HepG2 (cell line): Measurements from ENCODE around the gene GRHPR. TPM values are rescaled to one million over a fixed set of nuclear protein-coding genes. Genes with fewer than 3 reads are reported as not detected.

Experiments used
- ATM ChIP-seq: fragments of 450-650 bp; IDR thresholded peaks from 2 replicates; pipeline ENCODE4 v1.7.1; 2017; ENCODE audit warnings: mild to moderate bottlenecking, borderline replicate concordance
- FOSL2 ChIP-seq: sonication (generic); formaldehyde crosslinking; IDR thresholded peaks from 2 replicates; pipeline ENCODE4 v1.4.0; 2020; ENCODE audit warnings: missing genetic modification reagents
- GPN1 ChIP-seq: sonication (generic); formaldehyde crosslinking; IDR thresholded peaks from 2 replicates; pipeline ENCODE4 v1.5.1; 2020; ENCODE audit warnings: missing genetic modification reagents, borderline replicate concordance
- KAT7 ChIP-seq: IDR thresholded peaks from 2 replicates; pipeline ENCODE4 v1.6.1; 2018; ENCODE audit warnings: borderline replicate concordance, missing compliant biosample characterization
- KDM4B ChIP-seq: sonication (generic); formaldehyde crosslinking; IDR thresholded peaks from 2 replicates; pipeline ENCODE4 v1.4.0; 2020; ENCODE audit warnings: missing genetic modification reagents
- KDM5B ChIP-seq: sonication (generic); formaldehyde crosslinking; IDR thresholded peaks from 2 replicates; pipeline ENCODE4 v1.4.0; 2020; ENCODE audit warnings: missing genetic modification reagents, mild to moderate bottlenecking, borderline replicate concordance
- KLF6 ChIP-seq: IDR thresholded peaks from 2 replicates; pipeline ENCODE4 v1.8.0; 2016; ENCODE audit warnings: missing biosample characterization, missing genetic modification reagents
- MAF1 ChIP-seq: sonication (generic); formaldehyde crosslinking; IDR thresholded peaks from 2 replicates; pipeline ENCODE4 v1.5.0; 2020; ENCODE audit warnings: missing genetic modification reagents, borderline replicate concordance
- MEF2D ChIP-seq: sonication (generic); formaldehyde crosslinking; IDR thresholded peaks from 2 replicates; pipeline ENCODE4 v1.5.1; 2020; ENCODE audit warnings: mild to moderate bottlenecking, missing genetic modification reagents
- NCOA1 ChIP-seq: sonication (generic); formaldehyde crosslinking; IDR thresholded peaks from 2 replicates; pipeline ENCODE4 v1.9.0; 2021; ENCODE audit warnings: missing genetic modification reagents
- NFIC ChIP-seq: IDR thresholded peaks from 2 replicates; pipeline ENCODE4 v1.6.1; 2012; ENCODE audit warnings: mild to moderate bottlenecking, low read length, inconsistent platforms
- PAWR ChIP-seq: sonication (generic); formaldehyde crosslinking; IDR thresholded peaks from 2 replicates; pipeline ENCODE4 v1.4.0; 2020; ENCODE audit warnings: missing genetic modification reagents, mild to moderate bottlenecking, borderline replicate concordance
- RFX1 ChIP-seq: fragments of 450-650 bp; IDR thresholded peaks from 2 replicates; pipeline ENCODE4 v1.6.1; 2017
- SATB2 ChIP-seq: sonication (generic); formaldehyde crosslinking; IDR thresholded peaks from 2 replicates; pipeline ENCODE4 v1.5.0; 2020; ENCODE audit warnings: missing genetic modification reagents
- SMAD3 ChIP-seq: sonication (generic); formaldehyde crosslinking; IDR thresholded peaks from 2 replicates; pipeline ENCODE4 v1.4.0; 2020; ENCODE audit warnings: missing genetic modification reagents
- ZBTB1 ChIP-seq: sonication (generic); formaldehyde crosslinking; IDR thresholded peaks from 2 replicates; pipeline ENCODE4 v1.4.0; 2020; ENCODE audit warnings: missing genetic modification reagents, borderline replicate concordance
- ZNF557 ChIP-seq: sonication (generic); formaldehyde crosslinking; IDR thresholded peaks from 2 replicates; pipeline ENCODE4 v1.4.0; 2020; ENCODE audit warnings: missing genetic modification reagents
- ZNF850 ChIP-seq: sonication (generic); formaldehyde crosslinking; conservative IDR thresholded peaks from 2 replicates; pipeline ENCODE4 v1.9.0; 2021; ENCODE audit warnings: mild to moderate bottlenecking, missing genetic modification reagents
- ZNF879 ChIP-seq: sonication (generic); formaldehyde crosslinking; IDR thresholded peaks from 2 replicates; pipeline ENCODE4 v1.8.1; 2023; ENCODE audit warnings: missing genetic modification reagents
- polyA plus RNA-seq, 8 experiments: library from polyadenylated mRNA; depleted of rRNA in 3 of 8; stranded (reverse) in 7 of 8; unstranded in 1 of 8; fragments of >200 nt; fragmentation: Illumina TruSeq in 4 of 8; extraction: Trizol in 4 of 8; gene quantifications; 2 replicates each; pipeline versions ENCODE4 v1.2.1 to v1.2.3, GENCODE V29; 2011 to 2016; ENCODE audit warnings: low read depth in 4 of 8, missing spikeins in 1 of 8, mixed read lengths in 1 of 8; ENCODE audit not compliant: insufficient read depth in 1 of 8
- total RNA-seq, 5 experiments: library from RNA; depleted of rRNA; stranded (reverse); fragments of >200 nt; fragmentation: Illumina TruSeq; extraction: Trizol; gene quantifications; 2 replicates each; pipeline ENCODE4 v1.2.3, GENCODE V29; 2016; ENCODE audit warnings: low read depth in 1 of 5
- TF ChIP-seq, protein P1 (sequence below), 2 experiments: sonication (generic) in 1 of 2; formaldehyde crosslinking in 1 of 2; IDR thresholded peaks; 2 replicates each; pipeline versions ENCODE4 v1.5.1 to v1.6.1; 2011 to 2020; ENCODE audit warnings: borderline replicate concordance in 1 of 2, low read depth in 1 of 2, low read length in 1 of 2, mild to moderate bottlenecking in 1 of 2, missing genetic modification reagents in 1 of 2, moderate library complexity in 1 of 2
- TF ChIP-seq, protein P2 (sequence below): sonication (generic); formaldehyde crosslinking; IDR thresholded peaks from 2 replicates; pipeline ENCODE4 v1.4.0; 2020; ENCODE audit warnings: missing genetic modification reagents, mild to moderate bottlenecking, borderline replicate concordance
- TF ChIP-seq, protein P3 (sequence below): sonication (generic); formaldehyde crosslinking; IDR thresholded peaks from 2 replicates; pipeline ENCODE4 v1.4.0; 2020; ENCODE audit warnings: mild to moderate bottlenecking, missing genetic modification reagents
- TF ChIP-seq, protein P4 (sequence below): sonication (generic); formaldehyde crosslinking; IDR thresholded peaks from 2 replicates; pipeline ENCODE4 v1.4.0; 2020; ENCODE audit warnings: missing genetic modification reagents

Gene GRHPR
- total and polyA plus RNA-seq, 2 of the 13 experiments (the other 11 are each of a cell fraction or from before 2014, with no cell fraction given): 113 to 115 TPM

DNA sequence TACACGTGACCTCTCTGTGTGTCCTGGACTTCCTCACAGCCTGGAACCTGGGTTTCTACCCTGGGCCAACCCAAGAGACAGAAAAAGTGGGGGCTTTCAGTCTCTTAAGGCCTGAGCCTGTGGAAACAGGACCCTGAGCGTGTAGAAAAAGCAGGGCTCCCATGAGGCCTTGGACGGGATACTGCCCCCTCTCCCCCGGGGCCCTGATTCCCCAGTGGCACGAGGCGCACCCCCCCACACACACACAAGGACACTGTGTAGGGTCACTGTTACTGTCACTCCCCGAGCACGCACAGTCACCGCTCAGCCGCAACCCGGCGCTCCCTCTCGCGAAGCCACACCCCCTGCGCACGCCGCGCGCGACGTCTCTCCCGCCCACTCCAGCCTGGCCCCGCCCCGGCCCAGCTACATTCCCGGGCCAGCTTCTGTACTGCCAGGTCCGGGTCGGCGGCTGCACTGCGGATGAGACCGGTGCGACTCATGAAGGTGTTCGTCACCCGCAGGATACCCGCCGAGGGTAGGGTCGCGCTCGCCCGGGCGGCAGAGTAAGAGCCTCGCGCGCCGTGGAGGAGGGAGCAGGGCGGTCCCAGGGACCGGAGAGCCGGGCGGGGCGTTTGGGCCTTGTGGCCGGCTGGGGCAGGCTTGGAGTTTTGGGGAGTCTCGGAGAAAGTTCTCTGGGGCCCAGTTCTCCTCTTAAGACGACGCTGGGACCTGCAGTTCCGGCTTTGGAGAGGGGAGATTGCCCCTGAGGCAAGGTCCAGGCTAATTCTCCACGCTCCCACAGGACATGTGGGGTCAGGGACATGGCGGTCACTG lies at the start of gene GRHPR (continued):
- TF ChIP-seq, protein P1, sequence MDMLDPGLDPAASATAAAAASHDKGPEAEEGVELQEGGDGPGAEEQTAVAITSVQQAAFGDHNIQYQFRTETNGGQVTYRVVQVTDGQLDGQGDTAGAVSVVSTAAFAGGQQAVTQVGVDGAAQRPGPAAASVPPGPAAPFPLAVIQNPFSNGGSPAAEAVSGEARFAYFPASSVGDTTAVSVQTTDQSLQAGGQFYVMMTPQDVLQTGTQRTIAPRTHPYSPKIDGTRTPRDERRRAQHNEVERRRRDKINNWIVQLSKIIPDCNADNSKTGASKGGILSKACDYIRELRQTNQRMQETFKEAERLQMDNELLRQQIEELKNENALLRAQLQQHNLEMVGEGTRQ (IDR thresholded peaks at IDR 0.05; ENCODE audit: low read depth, low read length): no peak; the same call in 1 of the 2 replicates
- TF ChIP-seq, protein P1 (CRISPR knock-in tag; IDR thresholded peaks at IDR 0.05; ENCODE audit: borderline replicate concordance): peak; percentile 75
- TF ChIP-seq KDM4B (CRISPR knock-in tag) (no peak), ZNF850 (CRISPR knock-in tag) (no peak), RFX1 (no peak), KDM5B (CRISPR knock-in tag) (peak; percentile 87; the same call in 1 of the 2 replicates), GPN1 (CRISPR knock-in tag) (no peak), PAWR (CRISPR knock-in tag) (no peak), NCOA1 (CRISPR knock-in tag) (no peak), ZBTB1 (no peak), ATM (no peak), SATB2 (CRISPR knock-in tag) (no peak; the same call in 1 of the 2 replicates), ZNF879 (CRISPR knock-in tag) (peak; percentile 90), KLF6 (CRISPR knock-in tag) (peak; percentile 76), NFIC (no peak), FOSL2 (CRISPR knock-in tag) (peak; percentile 53; the same call in 1 of the 2 replicates), SMAD3 (CRISPR knock-in tag) (no peak), ZNF557 (no peak), KAT7 (CRISPR knock-in tag) (no peak), MAF1 (CRISPR knock-in tag) (0 out of 2 replicates have a peak, but pooled peaks have one; percentile 47), MEF2D (no peak)
- TF ChIP-seq, protein P2, sequence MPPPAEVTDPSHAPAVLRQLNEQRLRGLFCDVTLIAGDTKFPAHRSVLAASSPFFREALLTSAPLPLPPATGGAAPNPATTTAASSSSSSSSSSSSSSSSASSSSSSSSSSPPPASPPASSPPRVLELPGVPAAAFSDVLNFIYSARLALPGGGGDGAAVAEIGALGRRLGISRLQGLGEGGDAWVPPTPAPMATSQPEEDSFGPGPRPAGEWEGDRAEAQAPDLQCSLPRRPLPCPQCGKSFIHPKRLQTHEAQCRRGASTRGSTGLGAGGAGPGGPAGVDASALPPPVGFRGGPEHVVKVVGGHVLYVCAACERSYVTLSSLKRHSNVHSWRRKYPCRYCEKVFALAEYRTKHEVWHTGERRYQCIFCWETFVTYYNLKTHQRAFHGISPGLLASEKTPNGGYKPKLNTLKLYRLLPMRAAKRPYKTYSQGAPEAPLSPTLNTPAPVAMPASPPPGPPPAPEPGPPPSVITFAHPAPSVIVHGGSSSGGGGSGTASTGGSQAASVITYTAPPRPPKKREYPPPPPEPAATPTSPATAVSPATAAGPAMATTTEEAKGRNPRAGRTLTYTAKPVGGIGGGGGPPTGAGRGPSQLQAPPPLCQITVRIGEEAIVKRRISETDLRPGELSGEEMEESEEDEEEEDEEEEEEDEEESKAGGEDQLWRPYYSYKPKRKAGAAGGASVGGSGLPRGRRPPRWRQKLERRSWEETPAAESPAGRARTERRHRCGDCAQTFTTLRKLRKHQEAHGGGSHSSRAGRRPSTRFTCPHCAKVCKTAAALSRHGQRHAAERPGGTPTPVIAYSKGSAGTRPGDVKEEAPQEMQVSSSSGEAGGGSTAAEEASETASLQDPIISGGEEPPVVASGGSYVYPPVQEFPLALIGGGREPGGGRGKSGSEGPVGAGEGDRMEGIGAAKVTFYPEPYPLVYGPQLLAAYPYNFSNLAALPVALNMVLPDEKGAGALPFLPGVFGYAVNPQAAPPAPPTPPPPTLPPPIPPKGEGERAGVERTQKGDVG (CRISPR knock-in tag): peak; percentile 55; the same call in 1 of the 2 replicates
- TF ChIP-seq, protein P3, sequence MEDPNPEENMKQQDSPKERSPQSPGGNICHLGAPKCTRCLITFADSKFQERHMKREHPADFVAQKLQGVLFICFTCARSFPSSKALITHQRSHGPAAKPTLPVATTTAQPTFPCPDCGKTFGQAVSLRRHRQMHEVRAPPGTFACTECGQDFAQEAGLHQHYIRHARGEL (CRISPR knock-in tag): no peak
- TF ChIP-seq, protein P4, sequence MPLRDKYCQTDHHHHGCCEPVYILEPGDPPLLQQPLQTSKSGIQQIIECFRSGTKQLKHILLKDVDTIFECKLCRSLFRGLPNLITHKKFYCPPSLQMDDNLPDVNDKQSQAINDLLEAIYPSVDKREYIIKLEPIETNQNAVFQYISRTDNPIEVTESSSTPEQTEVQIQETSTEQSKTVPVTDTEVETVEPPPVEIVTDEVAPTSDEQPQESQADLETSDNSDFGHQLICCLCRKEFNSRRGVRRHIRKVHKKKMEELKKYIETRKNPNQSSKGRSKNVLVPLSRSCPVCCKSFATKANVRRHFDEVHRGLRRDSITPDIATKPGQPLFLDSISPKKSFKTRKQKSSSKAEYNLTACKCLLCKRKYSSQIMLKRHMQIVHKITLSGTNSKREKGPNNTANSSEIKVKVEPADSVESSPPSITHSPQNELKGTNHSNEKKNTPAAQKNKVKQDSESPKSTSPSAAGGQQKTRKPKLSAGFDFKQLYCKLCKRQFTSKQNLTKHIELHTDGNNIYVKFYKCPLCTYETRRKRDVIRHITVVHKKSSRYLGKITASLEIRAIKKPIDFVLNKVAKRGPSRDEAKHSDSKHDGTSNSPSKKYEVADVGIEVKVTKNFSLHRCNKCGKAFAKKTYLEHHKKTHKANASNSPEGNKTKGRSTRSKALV (CRISPR knock-in tag): no peak; the same call in 1 of the 2 replicates
